CD4-positive, alpha-beta T cell (primary cell): Measurements from ENCODE around the gene LMBR1. TPM values are rescaled to one million over a fixed set of nuclear protein-coding genes. Genes with fewer than 3 reads are reported as not detected.

Experiments used
- ATAC-seq: fragments of 200-7000 bp; cut with Tn5 transposase; one replicate; pipeline ENCODE4 v1.10.0; 2022; ENCODE audit warnings: mild to moderate bottlenecking; ENCODE audit not compliant: poor library complexity
- CTCF ChIA-PET: fragments of 350-600 bp; sonication (Branson Sonifier 250); formaldehyde crosslinking; loops from one replicate; lab custom pipeline; 2021; ENCODE audit warnings: antibody characterized with exemption, inconsistent platforms; lab: Charles Lee
- POLR2A ChIA-PET: fragments of 350-600 bp; sonication (Branson Sonifier 250); formaldehyde crosslinking; loops from one replicate; lab custom pipeline; 2021; ENCODE audit warnings: antibody characterized with exemption, inconsistent platforms; lab: Charles Lee
- DNase-seq, 14 experiments: peaks; one replicate each; pipeline ENCODE4 v3.0.0-alpha.2; 2013 to 2020; ENCODE audit warnings: mixed read lengths in 2 of 14
- H3K27ac ChIP-seq, 2 donors: one replicate each; pipeline versions ENCODE4 v1.5.1 to v1.7.0; 2013; ENCODE audit warnings: low read length in 2 of 2, low read depth in 1 of 2, mild to moderate bottlenecking in 1 of 2
- H3K27me3 ChIP-seq, 2 experiments: 1 replicate in 1 of 2; 2 replicates in 1 of 2; pipeline versions ENCODE4 v1.6.1 to v1.7.0; 2013; ENCODE audit warnings: low read length in 2 of 2, control low read depth in 1 of 2, mild to moderate bottlenecking in 1 of 2, moderate library complexity in 1 of 2; ENCODE audit not compliant: insufficient read depth in 2 of 2, control insufficient read depth in 1 of 2
- H3K36me3 ChIP-seq: one replicate; pipeline ENCODE4 v1.6.1; 2013; ENCODE audit warnings: low read length, control low read depth; ENCODE audit not compliant: insufficient read depth
- H3K4me1 ChIP-seq: one replicate; pipeline ENCODE4 v1.6.1; 2013; ENCODE audit warnings: low read length, control low read depth; ENCODE audit not compliant: insufficient read depth
- H3K4me3 ChIP-seq: one replicate; pipeline ENCODE4 v1.5.1; 2013; ENCODE audit warnings: mild to moderate bottlenecking, low read length, moderate library complexity
- H3K9me3 ChIP-seq, 2 experiments: 1 replicate in 1 of 2; 2 replicates in 1 of 2; pipeline versions ENCODE4 v1.6.1 to v1.7.0; 2013; ENCODE audit warnings: low read length in 2 of 2, mild to moderate bottlenecking in 2 of 2, control low read depth in 1 of 2, moderate library complexity in 1 of 2; ENCODE audit not compliant: control insufficient read depth in 1 of 2, insufficient read depth in 1 of 2
- H3K27ac Mint-ChIP-seq: one replicate; pipeline ENCODE4 v1.8.0; 2020; ENCODE audit warnings: mixed read lengths
- H3K27me3 Mint-ChIP-seq: one replicate; pipeline ENCODE4 v1.8.0; 2021; ENCODE audit warnings: mixed read lengths
- H3K36me3 Mint-ChIP-seq: one replicate; pipeline ENCODE4 v1.8.0; 2021; ENCODE audit warnings: low read depth, mixed read lengths
- H3K4me1 Mint-ChIP-seq: one replicate; pipeline ENCODE4 v1.8.0; 2021; ENCODE audit warnings: low read depth, mixed read lengths
- H3K4me3 Mint-ChIP-seq: one replicate; pipeline ENCODE4 v1.8.0; 2020; ENCODE audit warnings: mild to moderate bottlenecking, mixed read lengths
- H3K9me3 Mint-ChIP-seq: one replicate; pipeline ENCODE4 v1.8.0; 2020; ENCODE audit warnings: mixed read lengths
- intact Hi-C, 2 experiments: fragments of 100-400 bp; cut with DNase I in 1 of 2; cut with micrococcal nuclease in 1 of 2; formaldehyde crosslinking; loops; one replicate each; pipeline versions ENCODE4 v1.15.1 to v1.9.0; 2023 to 2025; cut with DNase I, micrococcal nuclease
- total RNA-seq, 174 experiments: library from RNA in 2 of 174; stranded (reverse) in 2 of 174; gene quantifications; one replicate each; pipeline ENCODE4 v1.2.3 and lab custom pipeline; 2021 to 2026
- TF ChIP-seq, protein P1 (sequence below): fragments of 200-600 bp; IDR thresholded peaks from one replicate; pipeline ENCODE4 v1.8.0; 2022; ENCODE audit warnings: antibody characterized with exemption, mild to moderate bottlenecking

The LMBR1 gene
- total RNA-seq, 2 experiments from 2014 or later, result 61.6 to 61.9 TPM

DNA sequence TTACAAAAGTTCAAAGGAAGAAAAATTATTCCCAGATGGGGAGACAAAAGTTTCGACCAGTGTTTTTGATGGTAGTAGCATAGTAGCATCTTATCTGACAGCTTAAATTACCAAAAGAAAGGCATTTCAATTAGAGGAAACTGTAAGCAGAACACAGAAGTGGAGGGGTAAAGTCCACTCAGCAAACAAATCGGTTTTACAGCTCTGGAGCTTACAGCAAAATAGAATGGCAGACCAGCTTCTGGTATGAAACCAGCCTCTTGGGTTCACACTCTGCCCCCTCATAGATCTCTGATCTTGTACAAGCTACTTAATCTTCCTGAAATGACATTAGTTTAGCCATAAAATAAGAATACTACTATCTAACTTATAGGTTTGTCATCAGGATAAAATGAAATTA is 133.8 kb downstream of the LMBR1 start:
- ATAC-seq, result no peak
- peaks cover 4% of the 10 kb centered on the region for H3K9me3 Mint-ChIP-seq
- no peak for DNase-seq
- H3K27me3 ChIP-seq, result no peaks in the 10 kb centered on the region
- intact Hi-C loops, result no loop called here
- peaks cover 25% of the 10 kb centered on the region for H3K36me3 ChIP-seq
- no peaks in the 10 kb centered on the region for H3K4me1 ChIP-seq
- H3K36me3 Mint-ChIP-seq, result peaks cover 82% of the 10 kb centered on the region
- POLR2A ChIA-PET, result no interaction called here
- H3K9me3 ChIP-seq, result no peaks in the 10 kb centered on the region
- CTCF ChIA-PET, result interaction anchor here (1.2 kb wide), 1 partner anchor 14 kb away, joined by 3 read pairs; no protein-coding TSS in a partner anchor
- no peak overlapping the region for H3K4me3 Mint-ChIP-seq
- no peak overlapping the region for H3K27ac ChIP-seq
- TF ChIP-seq, protein P1, sequence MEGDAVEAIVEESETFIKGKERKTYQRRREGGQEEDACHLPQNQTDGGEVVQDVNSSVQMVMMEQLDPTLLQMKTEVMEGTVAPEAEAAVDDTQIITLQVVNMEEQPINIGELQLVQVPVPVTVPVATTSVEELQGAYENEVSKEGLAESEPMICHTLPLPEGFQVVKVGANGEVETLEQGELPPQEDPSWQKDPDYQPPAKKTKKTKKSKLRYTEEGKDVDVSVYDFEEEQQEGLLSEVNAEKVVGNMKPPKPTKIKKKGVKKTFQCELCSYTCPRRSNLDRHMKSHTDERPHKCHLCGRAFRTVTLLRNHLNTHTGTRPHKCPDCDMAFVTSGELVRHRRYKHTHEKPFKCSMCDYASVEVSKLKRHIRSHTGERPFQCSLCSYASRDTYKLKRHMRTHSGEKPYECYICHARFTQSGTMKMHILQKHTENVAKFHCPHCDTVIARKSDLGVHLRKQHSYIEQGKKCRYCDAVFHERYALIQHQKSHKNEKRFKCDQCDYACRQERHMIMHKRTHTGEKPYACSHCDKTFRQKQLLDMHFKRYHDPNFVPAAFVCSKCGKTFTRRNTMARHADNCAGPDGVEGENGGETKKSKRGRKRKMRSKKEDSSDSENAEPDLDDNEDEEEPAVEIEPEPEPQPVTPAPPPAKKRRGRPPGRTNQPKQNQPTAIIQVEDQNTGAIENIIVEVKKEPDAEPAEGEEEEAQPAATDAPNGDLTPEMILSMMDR, result no peak
- no peaks in the 10 kb centered on the region for H3K4me1 Mint-ChIP-seq
- H3K27ac Mint-ChIP-seq, result no peak overlapping the region
- no peak overlapping the region for H3K4me3 ChIP-seq
- H3K27me3 Mint-ChIP-seq, result no peaks in the 10 kb centered on the region

DNA sequence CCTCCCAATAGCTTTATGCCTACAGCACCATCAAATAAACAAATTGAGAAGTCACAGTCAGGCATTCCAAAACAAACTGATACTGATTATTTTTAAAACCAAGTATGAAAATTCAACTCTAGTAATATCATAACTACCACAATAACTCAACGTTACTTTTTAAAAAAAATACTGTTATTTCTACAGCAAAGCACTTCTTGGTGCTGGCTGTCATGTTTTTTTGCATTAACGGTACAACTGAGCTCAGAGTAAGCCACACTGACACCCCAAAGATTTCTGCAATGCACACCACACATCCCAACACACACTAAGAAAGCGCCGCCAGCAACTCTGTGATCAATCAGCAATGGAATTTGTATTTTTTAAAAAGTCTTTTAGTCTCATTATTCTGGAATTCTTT is 138.8 kb downstream of the LMBR1 start:
- H3K27ac ChIP-seq, result no peak overlapping the region
- no peaks in the 10 kb centered on the region for H3K9me3 Mint-ChIP-seq
- no peaks in the 10 kb centered on the region for H3K27me3 ChIP-seq
- no peaks in the 10 kb centered on the region for H3K9me3 ChIP-seq
- no peaks in the 10 kb centered on the region for H3K4me1 Mint-ChIP-seq
- H3K36me3 ChIP-seq, result peaks cover 20% of the 10 kb centered on the region
- no peak overlapping the region for H3K4me3 Mint-ChIP-seq
- H3K36me3 Mint-ChIP-seq, result peaks cover 49% of the 10 kb centered on the region
- ATAC-seq, result no peak
- H3K27me3 Mint-ChIP-seq, result no peaks in the 10 kb centered on the region
- TF ChIP-seq, protein P1, result no peak
- no peak for DNase-seq
- intact Hi-C loops, result no loop called here
- ChIA-PET POLR2A (no interaction called here), CTCF (no interaction called here)
- H3K27ac Mint-ChIP-seq, result no peak overlapping the region
- H3K4me3 ChIP-seq, result no peak overlapping the region
- H3K4me1 ChIP-seq, result no peaks in the 10 kb centered on the region

DNA sequence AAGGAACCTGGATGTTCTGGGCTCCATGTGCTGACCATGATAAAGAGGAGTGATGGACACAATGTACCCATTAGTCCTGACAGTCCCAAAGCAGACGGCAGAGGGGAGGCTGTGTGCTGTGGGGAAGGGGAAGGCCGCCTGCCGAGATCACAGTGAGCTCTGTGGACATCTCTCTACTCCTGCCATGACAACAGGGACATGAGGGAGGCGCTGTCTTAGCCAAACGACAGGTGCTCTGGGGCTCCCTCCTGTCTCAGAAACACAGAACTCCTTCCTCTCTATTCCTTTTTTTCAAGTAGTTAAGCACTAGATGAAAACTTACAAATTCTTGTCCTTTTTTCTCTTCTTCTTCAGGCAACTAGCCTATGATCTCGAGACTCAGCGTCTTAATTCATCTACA is 139.4 kb downstream of the LMBR1 start:
- Histone ChIP-seq H3K36me3 (peaks cover 20% of the 10 kb centered on the region), H3K27ac (no peak overlapping the region), H3K27me3 (no peaks in the 10 kb centered on the region), H3K9me3 (no peaks in the 10 kb centered on the region), H3K4me3 (no peak overlapping the region), H3K4me1 (no peaks in the 10 kb centered on the region)
- intact Hi-C loops, result no loop called here
- Mint-ChIP-seq H3K9me3 (no peaks in the 10 kb centered on the region), H3K36me3 (peaks cover 48% of the 10 kb centered on the region), H3K4me3 (no peak overlapping the region), H3K27me3 (no peaks in the 10 kb centered on the region), H3K4me1 (no peaks in the 10 kb centered on the region), H3K27ac (no peak overlapping the region)
- ATAC-seq (no peak), DNase-seq (no peak)
- ChIA-PET CTCF (interaction anchor here (0.7 kb wide), 1 partner anchor 30 kb away, joined by 3 read pairs; no protein-coding TSS in a partner anchor), POLR2A (no interaction called here)
- TF ChIP-seq, protein P1, result no peak
